Hepatocyte (in vitro differentiated cells): Measurements from ENCODE around the gene LRRC4C. TPM values are rescaled to one million over a fixed set of nuclear protein-coding genes. Genes with fewer than 3 reads are reported as not detected.

Source experiments
- DNase-seq: peaks from one replicate; pipeline ENCODE4 v3.0.0-alpha.2; 2016; ENCODE audit warnings: low spot score
- H2AFZ ChIP-seq: fragments of 200-600 bp; sonication (generic); 2 replicates; pipeline ENCODE4 v1.6.0; 2016; ENCODE audit warnings: antibody characterized with exemption, mild to moderate bottlenecking
- H3K27ac ChIP-seq: fragments of 200-600 bp; sonication (generic); 2 replicates; pipeline ENCODE4 v1.5.1; 2016; ENCODE audit warnings: mild to moderate bottlenecking
- H3K27me3 ChIP-seq: fragments of 200-600 bp; sonication (generic); 2 replicates; pipeline ENCODE4 v1.6.1; 2016
- H3K36me3 ChIP-seq: fragments of 200-600 bp; sonication (generic); replicated peaks from 2 replicates; pipeline ENCODE4 v1.5.1; 2016; ENCODE audit warnings: low read depth; ENCODE audit not compliant: insufficient read depth
- H3K4me1 ChIP-seq: fragments of 200-600 bp; sonication (generic); 2 replicates; pipeline ENCODE4 v1.5.1; 2016; ENCODE audit warnings: mild to moderate bottlenecking, moderate library complexity; ENCODE audit not compliant: insufficient read depth
- H3K4me2 ChIP-seq: fragments of 200-600 bp; sonication (generic); 2 replicates; pipeline ENCODE4 v1.6.0; 2016
- H3K4me3 ChIP-seq: fragments of 200-600 bp; sonication (generic); 2 replicates; pipeline ENCODE4 v1.5.1; 2016; ENCODE audit warnings: mild to moderate bottlenecking
- H3K79me2 ChIP-seq: fragments of 200-600 bp; sonication (generic); 2 replicates; pipeline ENCODE4 v1.6.0; 2017; ENCODE audit warnings: mild to moderate bottlenecking
- H3K9me2 ChIP-seq: fragments of 200-600 bp; sonication (generic); replicated peaks from 2 replicates; pipeline ENCODE4 v1.6.0; 2017; ENCODE audit warnings: mild to moderate bottlenecking; ENCODE audit not compliant: insufficient read depth
- H3K9me3 ChIP-seq: fragments of 200-600 bp; sonication (generic); 2 replicates; pipeline ENCODE4 v1.5.1; 2016; ENCODE audit warnings: low read depth, mild to moderate bottlenecking
- H4K20me1 ChIP-seq: fragments of 200-600 bp; sonication (generic); 2 replicates; pipeline ENCODE4 v1.6.0; 2016; ENCODE audit warnings: mild to moderate bottlenecking; ENCODE audit not compliant: insufficient read depth, poor library complexity, severe bottlenecking
- CTCF ChIP-seq: fragments of 200-600 bp; sonication (generic); IDR thresholded peaks from 2 replicates; pipeline ENCODE4 v1.5.1; 2016; ENCODE audit warnings: antibody characterized with exemption, mild to moderate bottlenecking; ENCODE audit not compliant: poor library complexity
- EZH2 ChIP-seq: fragments of 200-600 bp; sonication (generic); IDR thresholded peaks from 2 replicates; pipeline ENCODE4 v1.6.1; 2016; ENCODE audit warnings: antibody characterized with exemption, mild to moderate bottlenecking, borderline replicate concordance
- EZH2phosphoT487 ChIP-seq: fragments of 200-600 bp; sonication (generic); IDR thresholded peaks from one replicate; pipeline ENCODE4 v1.6.1; 2018; ENCODE audit warnings: antibody characterized with exemption, mild to moderate bottlenecking, low read depth, moderate library complexity; ENCODE audit not compliant: unreplicated experiment, severe bottlenecking
- WGBS: methylation state at CpG from one replicate; pipeline ENCODE4 v1.1.6; 2016; ENCODE audit warnings: low lambda C conversion rate; ENCODE audit errors: missing lambda C conversion rate; 5-methylcytosine and 5-hydroxymethylcytosine counted together
- polyA plus RNA-seq: library from polyadenylated mRNA; unstranded; fragments of >200 nt; fragmentation: Nextera tagmentation; extraction: Ambion mirVana; gene quantifications from 2 replicates; pipeline ENCODE4 v1.2.1, GENCODE V29; 2016
- total RNA-seq: library from RNA; depleted of rRNA; stranded (reverse); fragments of >200 nt; gene quantifications from 2 replicates; pipeline ENCODE4 v1.2.3, GENCODE V29; 2014

LRRC4C gene
- total and polyA plus RNA-seq, 2 experiments from 2014 or later: 1.1 to 3.1 TPM

GRCh38 chr11:40268551-40268950 lies 1190.9 kb downstream of the LRRC4C start:
- no peak overlapping the region for H3K4me3 ChIP-seq
- no peaks in the 10 kb centered on the region for H3K9me3 ChIP-seq
- H3K4me2 ChIP-seq: no peak overlapping the region
- H3K27ac ChIP-seq: no peak overlapping the region
- H3K36me3 ChIP-seq: no peaks in the 10 kb centered on the region
- no peaks in the 10 kb centered on the region for H3K79me2 ChIP-seq
- H3K4me1 ChIP-seq: no peaks in the 10 kb centered on the region
- TF ChIP-seq EZH2: no peak
- 98% methylated on average over 2 of the region's 2 CpGs for WGBS
- no peaks in the 10 kb centered on the region for H3K27me3 ChIP-seq
- no peaks in the 10 kb centered on the region for H4K20me1 ChIP-seq
- DNase-seq: no peak
- no peak overlapping the region for H2AFZ ChIP-seq
- H3K9me2 ChIP-seq: no peaks in the 10 kb centered on the region

- H3K4me3 ChIP-seq: no peak overlapping the region
- no peaks in the 10 kb centered on the region for H4K20me1 ChIP-seq
- 76% methylated on average over 1 of the region's 1 CpG for WGBS
- H3K27me3 ChIP-seq: no peaks in the 10 kb centered on the region
- H3K4me1 ChIP-seq: no peaks in the 10 kb centered on the region
- no peak overlapping the region for H3K27ac ChIP-seq
- no peaks in the 10 kb centered on the region for H3K36me3 ChIP-seq
- H2AFZ ChIP-seq: no peak overlapping the region
- TF ChIP-seq CTCF (no peak), EZH2 (no peak), EZH2phosphoT487 (no peak)
- H3K9me3 ChIP-seq: no peaks in the 10 kb centered on the region
- H3K4me2 ChIP-seq: no peak overlapping the region
- no peak for DNase-seq
- no peaks in the 10 kb centered on the region for H3K9me2 ChIP-seq
- no peaks in the 10 kb centered on the region for H3K79me2 ChIP-seq
These were observed 1204.0 kb downstream of the LRRC4C start for GRCh38 chr11:40255457-40255856.

GRCh38 chr11:40253166-40253565 lies 1206.3 kb downstream of the LRRC4C start:
- Histone ChIP-seq H3K36me3 (no peaks in the 10 kb centered on the region), H3K9me2 (no peaks in the 10 kb centered on the region), H3K27ac (no peak overlapping the region), H4K20me1 (no peaks in the 10 kb centered on the region), H3K9me3 (no peaks in the 10 kb centered on the region), H3K27me3 (no peaks in the 10 kb centered on the region), H3K79me2 (no peaks in the 10 kb centered on the region), H2AFZ (no peak overlapping the region), H3K4me2 (no peak overlapping the region), H3K4me3 (no peak overlapping the region), H3K4me1 (no peaks in the 10 kb centered on the region)
- no peak for TF ChIP-seq EZH2
- TF ChIP-seq CTCF: no peak
- TF ChIP-seq EZH2phosphoT487: no peak
- 73% methylated on average over 1 of the region's 1 CpG for WGBS
- no peak for DNase-seq

GRCh38 chr11:40252236-40252635 lies 1207.2 kb downstream of the LRRC4C start:
- DNase-seq: no peak
- Histone ChIP-seq H3K4me3 (no peak overlapping the region), H3K9me2 (no peaks in the 10 kb centered on the region), H3K9me3 (no peaks in the 10 kb centered on the region), H2AFZ (no peak overlapping the region), H4K20me1 (no peaks in the 10 kb centered on the region), H3K27ac (no peak overlapping the region), H3K79me2 (no peaks in the 10 kb centered on the region), H3K27me3 (no peaks in the 10 kb centered on the region), H3K36me3 (no peaks in the 10 kb centered on the region), H3K4me1 (no peaks in the 10 kb centered on the region), H3K4me2 (no peak overlapping the region)
- 85% methylated on average over 4 of the region's 4 CpGs for WGBS
- TF ChIP-seq CTCF (no peak), EZH2phosphoT487 (no peak), EZH2 (no peak)
